Loucy (cell line): ENCODE measurements around the gene SFMBT2.

Experiments used
- H2AFZ ChIP-seq: fragments of 200-600 bp; sonication (generic); 2 replicates; pipeline ENCODE4 v1.6.0; 2016; ENCODE audit warnings: antibody characterized with exemption, mild to moderate bottlenecking, low read length, moderate library complexity
- H3F3A ChIP-seq: fragments of 200-600 bp; 2 replicates; pipeline ENCODE4 v1.6.0; 2016; ENCODE audit warnings: antibody characterized with exemption, low read depth, mild to moderate bottlenecking
- H3K27me3 ChIP-seq: fragments of 200-600 bp; sonication (generic); 2 replicates; pipeline ENCODE4 v1.6.1; 2014; ENCODE audit warnings: low read length, mild to moderate bottlenecking; ENCODE audit not compliant: insufficient read depth, poor library complexity, severe bottlenecking
- H3K36me3 ChIP-seq: fragments of 200-600 bp; sonication (generic); 2 replicates; pipeline ENCODE4 v1.6.1; 2016; ENCODE audit warnings: low read length; ENCODE audit not compliant: insufficient read depth
- H3K4me1 ChIP-seq: fragments of 200-600 bp; sonication (generic); 2 replicates; pipeline ENCODE4 v1.5.1; 2014; ENCODE audit warnings: low read length, mild to moderate bottlenecking; ENCODE audit not compliant: insufficient read depth, poor library complexity, severe bottlenecking
- H3K4me2 ChIP-seq: fragments of 200-600 bp; sonication (generic); 2 replicates; pipeline ENCODE4 v1.6.0; 2014; ENCODE audit warnings: antibody characterized with exemption, low read length, low read depth, mild to moderate bottlenecking; ENCODE audit not compliant: poor library complexity, severe bottlenecking
- H3K4me3 ChIP-seq: fragments of 200-600 bp; sonication (generic); 2 replicates; pipeline ENCODE4 v1.5.1; 2014; ENCODE audit warnings: low read length, mild to moderate bottlenecking, mixed read lengths; ENCODE audit not compliant: poor library complexity, severe bottlenecking
- H3K79me2 ChIP-seq: fragments of 200-600 bp; sonication (generic); 2 replicates; pipeline ENCODE4 v1.6.1; 2014; ENCODE audit warnings: low read length; ENCODE audit not compliant: insufficient read depth
- H3K9ac ChIP-seq: fragments of 200-600 bp; sonication (generic); 2 replicates; pipeline ENCODE4 v1.6.0; 2014; ENCODE audit warnings: mild to moderate bottlenecking, low read depth, low read length, moderate library complexity; ENCODE audit not compliant: poor library complexity, severe bottlenecking
- H3K9me2 ChIP-seq: fragments of 200-600 bp; sonication (generic); replicated peaks from 2 replicates; pipeline ENCODE4 v1.6.1; 2016; ENCODE audit warnings: low read depth, low read length, mixed read lengths
- H3K9me3 ChIP-seq: fragments of 200-600 bp; sonication (generic); 2 replicates; pipeline ENCODE4 v1.6.1; 2014; ENCODE audit warnings: mild to moderate bottlenecking, antibody characterized with exemption, low read length, low read depth; ENCODE audit not compliant: insufficient read depth
- H4K20me1 ChIP-seq: fragments of 200-600 bp; sonication (generic); 2 replicates; pipeline ENCODE4 v1.6.0; 2014; ENCODE audit warnings: antibody characterized with exemption, low read length, mild to moderate bottlenecking; ENCODE audit not compliant: insufficient read depth, poor library complexity, severe bottlenecking
- EZH2phosphoT487 ChIP-seq: fragments of 200-600 bp; IDR thresholded peaks from 2 replicates; pipeline ENCODE4 v1.6.1; 2018; ENCODE audit warnings: antibody characterized with exemption, mild to moderate bottlenecking, moderate library complexity, borderline replicate concordance
- TF ChIP-seq, protein P1 (sequence below): fragments of 200-600 bp; sonication (generic); conservative IDR thresholded peaks from 2 replicates; pipeline ENCODE4 v1.5.1; 2014; ENCODE audit warnings: mild to moderate bottlenecking, antibody characterized with exemption, low read length

Gene SFMBT2

DNA sequence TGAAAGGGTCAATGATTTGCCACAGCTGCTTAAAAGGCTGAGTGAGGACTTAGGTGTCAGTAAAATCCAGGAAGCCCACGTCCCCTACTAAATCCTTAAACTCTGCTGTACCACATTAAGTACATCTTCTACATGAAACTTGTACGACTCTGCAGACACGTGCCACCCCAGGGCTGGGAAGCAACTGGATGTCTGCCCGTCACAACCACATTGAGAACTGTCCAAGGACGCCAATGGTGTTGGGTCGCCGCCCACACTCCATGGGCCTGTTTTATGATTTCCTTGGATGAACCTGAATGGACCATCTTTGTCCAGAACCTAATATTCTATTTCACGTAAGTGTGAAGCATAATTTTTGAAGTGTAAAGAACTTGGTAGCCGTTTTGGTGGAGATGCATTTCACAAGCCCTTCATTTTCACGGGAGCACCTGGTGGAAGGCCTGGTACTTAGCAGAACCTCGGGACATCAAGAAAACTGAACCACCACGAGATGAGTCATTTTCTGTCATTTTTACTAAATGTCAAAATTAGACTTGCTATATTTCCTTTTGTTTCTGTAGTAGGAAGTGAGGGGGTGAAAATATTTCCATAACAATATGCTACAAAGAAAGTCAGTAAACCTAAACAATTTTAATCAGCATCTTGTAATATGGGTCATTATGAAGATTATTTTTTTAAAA is 134.9 kb downstream of the SFMBT2 start:
- Histone ChIP-seq H3K9me3 (no peaks in the 10 kb centered on the region), H3K4me1 (peaks cover 4% of the 10 kb centered on the region), H3F3A (no peaks in the 10 kb centered on the region), H3K27me3 (no peaks in the 10 kb centered on the region), H3K9ac (no peak overlapping the region), H4K20me1 (no peaks in the 10 kb centered on the region), H3K4me2 (no peak overlapping the region), H2AFZ (no peak overlapping the region), H3K79me2 (peaks cover 4% of the 10 kb centered on the region; the same call in 1 of the 2 replicates), H3K36me3 (peaks cover 50% of the 10 kb centered on the region; the same call in 1 of the 2 replicates), H3K9me2 (no peaks in the 10 kb centered on the region), H3K4me3 (no peak overlapping the region)
- TF ChIP-seq EZH2phosphoT487, result no peak
- TF ChIP-seq, protein P1, sequence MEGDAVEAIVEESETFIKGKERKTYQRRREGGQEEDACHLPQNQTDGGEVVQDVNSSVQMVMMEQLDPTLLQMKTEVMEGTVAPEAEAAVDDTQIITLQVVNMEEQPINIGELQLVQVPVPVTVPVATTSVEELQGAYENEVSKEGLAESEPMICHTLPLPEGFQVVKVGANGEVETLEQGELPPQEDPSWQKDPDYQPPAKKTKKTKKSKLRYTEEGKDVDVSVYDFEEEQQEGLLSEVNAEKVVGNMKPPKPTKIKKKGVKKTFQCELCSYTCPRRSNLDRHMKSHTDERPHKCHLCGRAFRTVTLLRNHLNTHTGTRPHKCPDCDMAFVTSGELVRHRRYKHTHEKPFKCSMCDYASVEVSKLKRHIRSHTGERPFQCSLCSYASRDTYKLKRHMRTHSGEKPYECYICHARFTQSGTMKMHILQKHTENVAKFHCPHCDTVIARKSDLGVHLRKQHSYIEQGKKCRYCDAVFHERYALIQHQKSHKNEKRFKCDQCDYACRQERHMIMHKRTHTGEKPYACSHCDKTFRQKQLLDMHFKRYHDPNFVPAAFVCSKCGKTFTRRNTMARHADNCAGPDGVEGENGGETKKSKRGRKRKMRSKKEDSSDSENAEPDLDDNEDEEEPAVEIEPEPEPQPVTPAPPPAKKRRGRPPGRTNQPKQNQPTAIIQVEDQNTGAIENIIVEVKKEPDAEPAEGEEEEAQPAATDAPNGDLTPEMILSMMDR, result no peak

DNA sequence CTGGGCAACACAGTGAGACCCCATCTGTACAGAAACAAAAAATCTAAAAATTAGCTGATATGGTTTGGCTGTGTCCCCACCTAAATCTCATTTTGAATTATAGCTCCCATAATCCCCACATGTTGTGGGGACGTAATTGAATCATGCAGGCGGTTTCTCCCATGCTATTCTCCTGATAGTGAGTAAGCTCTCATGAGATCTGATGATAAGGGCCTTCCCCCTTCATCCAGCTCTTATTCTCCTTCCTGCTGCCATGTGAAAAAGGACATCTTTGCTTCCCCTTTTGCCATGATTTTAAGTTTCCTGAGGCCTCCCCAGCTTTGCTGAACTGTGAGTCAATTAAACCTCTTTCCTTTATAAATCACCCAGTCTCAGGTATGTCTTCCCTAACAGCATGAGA is 136.5 kb downstream of the SFMBT2 start:
- H3K4me2 ChIP-seq, result no peak overlapping the region
- no peaks in the 10 kb centered on the region for H3K27me3 ChIP-seq
- H3K4me3 ChIP-seq, result no peak overlapping the region
- no peaks in the 10 kb centered on the region for H3F3A ChIP-seq
- no peaks in the 10 kb centered on the region for H3K9me2 ChIP-seq
- no peak for TF ChIP-seq EZH2phosphoT487
- TF ChIP-seq, protein P1, result no peak
- H4K20me1 ChIP-seq, result no peaks in the 10 kb centered on the region
- H3K79me2 ChIP-seq, result no peaks in the 10 kb centered on the region; the same call in 1 of the 2 replicates
- H3K9ac ChIP-seq, result no peak overlapping the region
- H2AFZ ChIP-seq, result no peak overlapping the region
- H3K9me3 ChIP-seq, result no peaks in the 10 kb centered on the region
- H3K36me3 ChIP-seq, result peaks cover 51% of the 10 kb centered on the region; the same call in 1 of the 2 replicates
- H3K4me1 ChIP-seq, result peaks cover 4% of the 10 kb centered on the region

DNA sequence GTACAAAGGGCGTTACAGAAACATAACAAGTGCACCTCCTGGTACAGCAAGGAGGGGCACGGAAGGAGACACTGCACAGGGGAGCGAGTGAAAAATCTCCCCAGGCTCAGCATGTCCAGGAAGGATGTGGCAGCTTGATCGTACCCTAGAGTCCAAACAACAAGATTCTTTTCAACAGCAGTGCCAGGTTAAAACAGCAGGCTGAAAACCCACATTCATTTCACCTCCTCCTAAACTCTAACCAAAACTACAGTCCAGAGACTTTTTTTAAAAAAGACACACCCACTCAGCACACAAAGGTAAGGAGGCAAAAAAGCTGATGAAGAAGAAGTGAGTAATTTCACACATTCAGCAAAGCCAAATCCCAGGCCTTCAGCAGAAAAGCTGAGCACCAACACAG is 138.8 kb downstream of the SFMBT2 start:
- Histone ChIP-seq H3K27me3 (no peaks in the 10 kb centered on the region), H3F3A (no peaks in the 10 kb centered on the region), H3K9me3 (no peaks in the 10 kb centered on the region), H2AFZ (no peak overlapping the region), H3K4me1 (peaks cover 4% of the 10 kb centered on the region), H4K20me1 (no peaks in the 10 kb centered on the region), H3K36me3 (peaks cover 44% of the 10 kb centered on the region; the same call in 1 of the 2 replicates), H3K9ac (no peak overlapping the region), H3K4me2 (no peak overlapping the region), H3K79me2 (no peaks in the 10 kb centered on the region), H3K4me3 (no peak overlapping the region), H3K9me2 (no peaks in the 10 kb centered on the region)
- no peak for TF ChIP-seq EZH2phosphoT487
- TF ChIP-seq, protein P1, result no peak
